Astrocyte (in vitro differentiated cells and primary cell): ENCODE measurements around the gene BANP. TPM values are rescaled to one million over a fixed set of nuclear protein-coding genes. Genes with fewer than 3 reads are reported as not detected.
A peak's percentile ranks its signal among the peaks of the same experiment; 100 is the strongest.
"Not testable (repeated sequence)": the region's sequence is repeated elsewhere in the genome, so short reads cannot be mapped to it uniquely, and the experiment has no call there.

Experiments
- DNase-seq: peaks from one replicate; pipeline ENCODE4 v3.0.0-alpha.2; 2010; ENCODE audit warnings: low read depth
- FAIRE-seq: peaks from 2 replicates; lab custom pipeline; 2011; peaks lifted over from hg19 to GRCh38; lab: Jason Lieb, UNC
- H2AFZ ChIP-seq: 2 replicates; pipeline ENCODE4 v1.6.0; 2012; ENCODE audit warnings: low read depth, low read length, inconsistent platforms
- H3K27ac ChIP-seq: 2 replicates; pipeline ENCODE4 v1.5.1; 2011; ENCODE audit warnings: low read depth, low read length, inconsistent platforms
- H3K27me3 ChIP-seq: 2 replicates; pipeline ENCODE4 v1.6.0; 2011; ENCODE audit warnings: low read length, inconsistent platforms; ENCODE audit not compliant: insufficient read depth
- H3K36me3 ChIP-seq: 2 replicates; pipeline ENCODE4 v1.5.1; 2011; ENCODE audit warnings: low read length, inconsistent platforms; ENCODE audit not compliant: insufficient read depth
- H3K4me1 ChIP-seq: 2 replicates; pipeline ENCODE4 v1.5.1; 2011; ENCODE audit warnings: low read length, inconsistent platforms; ENCODE audit not compliant: insufficient read depth
- H3K4me2 ChIP-seq: 2 replicates; pipeline ENCODE4 v1.6.0; 2012; ENCODE audit warnings: low read length, inconsistent platforms
- H3K4me3 ChIP-seq: 2 replicates; pipeline ENCODE4 v1.5.1; 2011; ENCODE audit warnings: low read depth, mild to moderate bottlenecking, low read length, inconsistent platforms; ENCODE audit not compliant: insufficient read depth
- H3K79me2 ChIP-seq: 2 replicates; pipeline ENCODE4 v1.6.0; 2012; ENCODE audit warnings: mild to moderate bottlenecking, low read length, inconsistent platforms; ENCODE audit not compliant: insufficient read depth
- H3K9ac ChIP-seq: 2 replicates; pipeline ENCODE4 v1.6.0; 2012; ENCODE audit warnings: mild to moderate bottlenecking, low read length, inconsistent platforms
- H3K9me3 ChIP-seq: 2 replicates; pipeline ENCODE4 v1.5.1; 2012; ENCODE audit warnings: low read depth, mild to moderate bottlenecking, low read length, inconsistent platforms; ENCODE audit not compliant: insufficient read depth
- H4K20me1 ChIP-seq: 2 replicates; pipeline ENCODE4 v1.6.0; 2012; ENCODE audit warnings: low read length, inconsistent platforms; ENCODE audit not compliant: insufficient read depth
- H3K27ac Mint-ChIP-seq: one replicate; pipeline ENCODE4 v1.8.0; 2021; ENCODE audit warnings: mild to moderate bottlenecking, mixed read lengths; ENCODE audit not compliant: unreplicated experiment
- H3K27me3 Mint-ChIP-seq: one replicate; pipeline ENCODE4 v1.8.0; 2021; ENCODE audit warnings: low read depth, mixed read lengths; ENCODE audit not compliant: unreplicated experiment
- H3K36me3 Mint-ChIP-seq: one replicate; pipeline ENCODE4 v1.8.0; 2021; ENCODE audit warnings: low read depth, mixed read lengths; ENCODE audit not compliant: unreplicated experiment
- H3K4me1 Mint-ChIP-seq: one replicate; pipeline ENCODE4 v1.8.0; 2021; ENCODE audit warnings: low read depth, mixed read lengths; ENCODE audit not compliant: unreplicated experiment
- H3K4me3 Mint-ChIP-seq: one replicate; pipeline ENCODE4 v1.8.0; 2021; ENCODE audit warnings: mild to moderate bottlenecking, moderate library complexity, mixed read lengths; ENCODE audit not compliant: unreplicated experiment
- H3K9me3 Mint-ChIP-seq: one replicate; pipeline ENCODE4 v1.8.0; 2021; ENCODE audit warnings: mild to moderate bottlenecking, mixed read lengths; ENCODE audit not compliant: unreplicated experiment
- CTCF ChIP-seq: IDR thresholded peaks from 2 replicates; pipeline ENCODE4 v1.5.1; 2011; ENCODE audit warnings: low read depth, mild to moderate bottlenecking, inconsistent platforms, low read length, moderate library complexity; ENCODE audit not compliant: insufficient read depth
- total RNA-seq: library from RNA; stranded (reverse); gene quantifications from 2 replicates; pipeline ENCODE4 v1.2.1, GENCODE V29; 2021

Gene BANP
- total RNA-seq, 1 donor from 2014 or later = 28.9 TPM

- not testable (repeated sequence) for H3K4me2 ChIP-seq, H3K9me3 ChIP-seq, H3K27ac ChIP-seq, H3K4me3 Mint-ChIP-seq, H3K4me1 ChIP-seq, H4K20me1 ChIP-seq, H3K36me3 Mint-ChIP-seq, H3K9ac ChIP-seq, H3K9me3 Mint-ChIP-seq, H3K36me3 ChIP-seq, H3K4me3 ChIP-seq, H3K79me2 ChIP-seq, H2AFZ ChIP-seq, H3K27me3 ChIP-seq, DNase-seq, H3K4me1 Mint-ChIP-seq
- TF ChIP-seq CTCF = peak; percentile 64
- Mint-ChIP-seq H3K27ac (peak overlapping the region; percentile 64), H3K27me3 (peaks cover 47% of the 10 kb centered on the region)
- peak; percentile 32 for FAIRE-seq
Observed at GRCh38 chr16:87909203-87909935, 41.9 kb upstream of the BANP start.

GRCh38 chr16:87911106-87911763, 40.0 kb upstream of the BANP start:
- H3K27ac Mint-ChIP-seq = not testable (repeated sequence)

GRCh38 chr16:87912691-87913090, 38.5 kb upstream of the BANP start:
- H3K79me2 ChIP-seq, H3K4me3 ChIP-seq, H3K27ac ChIP-seq, FAIRE-seq, H2AFZ ChIP-seq, DNase-seq, H3K36me3 Mint-ChIP-seq, H3K4me1 Mint-ChIP-seq, H3K4me3 Mint-ChIP-seq, H4K20me1 ChIP-seq, H3K4me2 ChIP-seq, H3K27me3 ChIP-seq, H3K36me3 ChIP-seq, H3K9me3 Mint-ChIP-seq, H3K9ac ChIP-seq, H3K27ac Mint-ChIP-seq, H3K4me1 ChIP-seq, H3K9me3 ChIP-seq: not testable (repeated sequence)
- peaks cover 42% of the 10 kb centered on the region for H3K27me3 Mint-ChIP-seq

More at GRCh38 chr16:87911106-87911763, 40.0 kb upstream of the BANP start:
- not testable (repeated sequence) for H3K36me3 ChIP-seq, H3K4me3 ChIP-seq, H2AFZ ChIP-seq, H3K9me3 ChIP-seq, H3K9me3 Mint-ChIP-seq, H3K4me1 Mint-ChIP-seq, H3K36me3 Mint-ChIP-seq, H3K9ac ChIP-seq, H4K20me1 ChIP-seq, H3K4me1 ChIP-seq, H3K4me2 ChIP-seq, H3K27ac ChIP-seq, H3K79me2 ChIP-seq, H3K4me3 Mint-ChIP-seq, H3K27me3 ChIP-seq, FAIRE-seq
- peak; percentile 48 for DNase-seq
- H3K27me3 Mint-ChIP-seq = peaks cover 43% of the 10 kb centered on the region

- H3K9me3 Mint-ChIP-seq, H3K27me3 ChIP-seq, H3K36me3 ChIP-seq, H2AFZ ChIP-seq, H3K4me3 ChIP-seq, H3K27ac Mint-ChIP-seq, H3K4me2 ChIP-seq, H3K9ac ChIP-seq, H3K9me3 ChIP-seq, H3K36me3 Mint-ChIP-seq, H3K4me1 ChIP-seq, H3K4me1 Mint-ChIP-seq, DNase-seq, H3K4me3 Mint-ChIP-seq, H3K79me2 ChIP-seq, FAIRE-seq, H4K20me1 ChIP-seq, H3K27ac ChIP-seq: not testable (repeated sequence)
- H3K27me3 Mint-ChIP-seq = peaks cover 42% of the 10 kb centered on the region
Observed at GRCh38 chr16:87914021-87914725, 37.1 kb upstream of the BANP start.
